GM23338 (cell line): Measurements from ENCODE around the gene CCDC167. TPM values are rescaled to one million over a fixed set of nuclear protein-coding genes. Genes with fewer than 3 reads are reported as not detected.

Experiments
- ATAC-seq: fragments of 200-7000 bp; cut with Tn5 transposase; 3 replicates; pipeline ENCODE4 v1.9.1; 2020
- DNase-seq: peaks from one replicate; pipeline ENCODE4 v3.0.0-alpha.2; 2015; ENCODE audit warnings: low spot score
- H2AFZ ChIP-seq: fragments of 200-600 bp; sonication (generic); 2 replicates; pipeline ENCODE4 v1.8.0; 2016; ENCODE audit warnings: antibody characterized with exemption, mild to moderate bottlenecking, moderate library complexity
- H3F3A ChIP-seq: fragments of 200-600 bp; sonication (generic); replicated peaks from 2 replicates; pipeline ENCODE4 v1.8.0; 2017; ENCODE audit warnings: antibody characterized with exemption, mixed run types, low read depth
- H3K27ac ChIP-seq: fragments of 200-600 bp; sonication (generic); 2 replicates; pipeline ENCODE4 v1.6.1; 2016; ENCODE audit warnings: low read depth
- H3K27me3 ChIP-seq: fragments of 200-600 bp; sonication (generic); 2 replicates; pipeline ENCODE4 v1.8.0; 2016; ENCODE audit warnings: mild to moderate bottlenecking, mixed run types, moderate library complexity; ENCODE audit not compliant: insufficient read depth
- H3K36me3 ChIP-seq: fragments of 200-600 bp; sonication (generic); 2 replicates; pipeline ENCODE4 v1.8.0; 2016; ENCODE audit warnings: mild to moderate bottlenecking; ENCODE audit not compliant: insufficient read depth
- H3K4me1 ChIP-seq: fragments of 200-600 bp; sonication (generic); 2 replicates; pipeline ENCODE4 v1.8.0; 2016; ENCODE audit warnings: mild to moderate bottlenecking, moderate library complexity; ENCODE audit not compliant: insufficient read depth
- H3K4me2 ChIP-seq: fragments of 200-600 bp; sonication (generic); 2 replicates; pipeline ENCODE4 v1.7.1; 2017; ENCODE audit warnings: mixed run types
- H3K4me3 ChIP-seq: fragments of 200-600 bp; sonication (generic); 2 replicates; pipeline ENCODE4 v1.6.1; 2016; ENCODE audit warnings: mixed run types
- H3K79me2 ChIP-seq: fragments of 200-600 bp; sonication (generic); replicated peaks from 2 replicates; pipeline ENCODE4 v1.8.0; 2017; ENCODE audit warnings: mild to moderate bottlenecking; ENCODE audit not compliant: insufficient read depth
- H3K9me2 ChIP-seq: fragments of 200-600 bp; sonication (generic); 2 replicates; pipeline ENCODE4 v1.8.0; 2017; ENCODE audit not compliant: insufficient read depth
- H4K20me1 ChIP-seq: fragments of 200-600 bp; sonication (generic); replicated peaks from 2 replicates; pipeline ENCODE4 v1.8.0; 2017; ENCODE audit warnings: mild to moderate bottlenecking; ENCODE audit not compliant: insufficient read depth
- H3K27ac Mint-ChIP-seq: 2 replicates; pipeline ENCODE4 v1.8.0; 2020; ENCODE audit warnings: inconsistent platforms, mild to moderate bottlenecking, moderate library complexity, mixed read lengths
- H3K27me3 Mint-ChIP-seq: 3 replicates; pipeline ENCODE4 v1.8.0; 2022; ENCODE audit warnings: low read depth, mild to moderate bottlenecking, moderate library complexity, mixed read lengths, inconsistent platforms; ENCODE audit not compliant: insufficient read depth, poor library complexity
- H3K36me3 Mint-ChIP-seq: 3 replicates; pipeline ENCODE4 v1.8.0; 2021; ENCODE audit warnings: low read depth, mild to moderate bottlenecking, inconsistent platforms, moderate library complexity, mixed read lengths
- H3K4me1 Mint-ChIP-seq: 3 replicates; pipeline ENCODE4 v1.8.0; 2020; ENCODE audit warnings: mild to moderate bottlenecking, inconsistent platforms, mixed read lengths
- H3K4me3 Mint-ChIP-seq: 3 replicates; pipeline ENCODE4 v1.8.0; 2021; ENCODE audit warnings: moderate library complexity, mild to moderate bottlenecking, inconsistent platforms, mixed read lengths
- H3K9me3 Mint-ChIP-seq: 3 replicates; pipeline ENCODE4 v1.8.0; 2020; ENCODE audit warnings: moderate library complexity, mild to moderate bottlenecking, inconsistent platforms, mixed read lengths
- CREB1 ChIP-seq: fragments of 250-450 bp; sonication (Bioruptor Pico); IDR thresholded peaks from 2 replicates; pipeline ENCODE4 v1.5.0; 2020; ENCODE audit warnings: low read depth, mild to moderate bottlenecking, moderate library complexity
- EZH2phosphoT487 ChIP-seq: fragments of 200-600 bp; sonication (generic); IDR thresholded peaks from one replicate; pipeline ENCODE4 v1.8.1; 2018; ENCODE audit warnings: antibody characterized with exemption; ENCODE audit not compliant: unreplicated experiment
- JUNB ChIP-seq: IDR thresholded peaks from one replicate; pipeline ENCODE4 v1.6.1; 2016; ENCODE audit warnings: antibody characterized with exemption; ENCODE audit not compliant: unreplicated experiment
- ZNF331 ChIP-seq: fragments of 250-450 bp; sonication (Bioruptor Pico); IDR thresholded peaks from 2 replicates; pipeline ENCODE4 v1.5.0; 2020; ENCODE audit warnings: low read depth, mild to moderate bottlenecking, moderate library complexity
- polyA plus RNA-seq: library from polyadenylated mRNA; unstranded; fragments of >200 nt; fragmentation: Nextera tagmentation; extraction: Ambion mirVana; gene quantifications from 2 replicates; pipeline ENCODE4 v1.2.1, GENCODE V29; 2016
- total RNA-seq: library from RNA; depleted of rRNA; stranded (reverse); fragments of >200 nt; shearing (Covaris generic); gene quantifications from 2 replicates; pipeline ENCODE4 v1.2.3, GENCODE V29; 2014
- TF ChIP-seq, protein P1 (sequence below): IDR thresholded peaks from one replicate; pipeline ENCODE4 v1.6.1; 2018; ENCODE audit warnings: antibody characterized with exemption; ENCODE audit not compliant: unreplicated experiment

Gene CCDC167
- total and polyA plus RNA-seq, 2 experiments from 2014 or later: 17.6 to 21.4 TPM

DNA sequence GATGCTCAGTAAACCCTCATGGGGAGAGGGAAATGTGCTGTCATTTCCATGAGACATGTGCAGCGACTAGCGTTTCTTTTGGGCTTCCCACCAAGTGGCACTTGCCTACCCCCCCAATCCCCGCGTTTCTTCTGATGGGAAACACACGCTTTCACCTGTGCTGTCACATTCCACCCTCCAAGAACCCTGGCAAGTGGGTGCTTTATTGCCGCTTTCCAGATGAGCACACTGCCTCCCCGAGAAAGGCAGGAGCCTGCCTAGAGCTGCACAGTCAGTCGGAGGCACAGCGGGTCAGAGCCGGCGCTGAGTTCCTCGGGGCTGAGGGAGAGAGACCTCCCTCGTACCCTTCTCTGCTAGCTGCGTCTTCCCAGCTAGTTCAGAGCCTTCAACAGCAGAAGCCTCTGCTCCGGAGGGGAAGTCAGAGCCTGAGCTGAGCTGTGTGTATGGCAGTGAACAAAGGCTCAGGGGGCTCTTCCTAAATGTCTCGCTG, 12.3 kb upstream of the CCDC167 start:
- no peak for DNase-seq
- Histone ChIP-seq H3K4me2 (peak overlapping the region; percentile 83), H3K9me2 (no peaks in the 10 kb centered on the region; the same call in 1 of the 2 replicates), H3K27me3 (peaks cover 41% of the 10 kb centered on the region), H3K79me2 (no peaks in the 10 kb centered on the region), H3F3A (peaks cover 7% of the 10 kb centered on the region; the same call in 1 of the 2 replicates), H3K4me1 (peaks cover 59% of the 10 kb centered on the region), H4K20me1 (no peaks in the 10 kb centered on the region), H3K36me3 (no peaks in the 10 kb centered on the region; the same call in 1 of the 2 replicates), H3K27ac (no peak overlapping the region), H2AFZ (peak overlapping the region; percentile 95), H3K4me3 (peak overlapping the region; percentile 54)
- Mint-ChIP-seq H3K27ac (no peak overlapping the region), H3K9me3 (no peaks in the 10 kb centered on the region), H3K27me3 (peaks cover 40% of the 10 kb centered on the region), H3K4me3 (peak overlapping the region; percentile 66), H3K36me3 (no peaks in the 10 kb centered on the region; the same call in 2 of the 3 replicates), H3K4me1 (peaks cover 68% of the 10 kb centered on the region)
- peak; percentile 19 for ATAC-seq
- TF ChIP-seq, protein P1, sequence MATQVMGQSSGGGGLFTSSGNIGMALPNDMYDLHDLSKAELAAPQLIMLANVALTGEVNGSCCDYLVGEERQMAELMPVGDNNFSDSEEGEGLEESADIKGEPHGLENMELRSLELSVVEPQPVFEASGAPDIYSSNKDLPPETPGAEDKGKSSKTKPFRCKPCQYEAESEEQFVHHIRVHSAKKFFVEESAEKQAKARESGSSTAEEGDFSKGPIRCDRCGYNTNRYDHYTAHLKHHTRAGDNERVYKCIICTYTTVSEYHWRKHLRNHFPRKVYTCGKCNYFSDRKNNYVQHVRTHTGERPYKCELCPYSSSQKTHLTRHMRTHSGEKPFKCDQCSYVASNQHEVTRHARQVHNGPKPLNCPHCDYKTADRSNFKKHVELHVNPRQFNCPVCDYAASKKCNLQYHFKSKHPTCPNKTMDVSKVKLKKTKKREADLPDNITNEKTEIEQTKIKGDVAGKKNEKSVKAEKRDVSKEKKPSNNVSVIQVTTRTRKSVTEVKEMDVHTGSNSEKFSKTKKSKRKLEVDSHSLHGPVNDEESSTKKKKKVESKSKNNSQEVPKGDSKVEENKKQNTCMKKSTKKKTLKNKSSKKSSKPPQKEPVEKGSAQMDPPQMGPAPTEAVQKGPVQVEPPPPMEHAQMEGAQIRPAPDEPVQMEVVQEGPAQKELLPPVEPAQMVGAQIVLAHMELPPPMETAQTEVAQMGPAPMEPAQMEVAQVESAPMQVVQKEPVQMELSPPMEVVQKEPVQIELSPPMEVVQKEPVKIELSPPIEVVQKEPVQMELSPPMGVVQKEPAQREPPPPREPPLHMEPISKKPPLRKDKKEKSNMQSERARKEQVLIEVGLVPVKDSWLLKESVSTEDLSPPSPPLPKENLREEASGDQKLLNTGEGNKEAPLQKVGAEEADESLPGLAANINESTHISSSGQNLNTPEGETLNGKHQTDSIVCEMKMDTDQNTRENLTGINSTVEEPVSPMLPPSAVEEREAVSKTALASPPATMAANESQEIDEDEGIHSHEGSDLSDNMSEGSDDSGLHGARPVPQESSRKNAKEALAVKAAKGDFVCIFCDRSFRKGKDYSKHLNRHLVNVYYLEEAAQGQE: no peak
- no peak for TF ChIP-seq EZH2phosphoT487
- no peak for TF ChIP-seq ZNF331
- TF ChIP-seq CREB1 (CRISPR knock-in tag): no peak

DNA sequence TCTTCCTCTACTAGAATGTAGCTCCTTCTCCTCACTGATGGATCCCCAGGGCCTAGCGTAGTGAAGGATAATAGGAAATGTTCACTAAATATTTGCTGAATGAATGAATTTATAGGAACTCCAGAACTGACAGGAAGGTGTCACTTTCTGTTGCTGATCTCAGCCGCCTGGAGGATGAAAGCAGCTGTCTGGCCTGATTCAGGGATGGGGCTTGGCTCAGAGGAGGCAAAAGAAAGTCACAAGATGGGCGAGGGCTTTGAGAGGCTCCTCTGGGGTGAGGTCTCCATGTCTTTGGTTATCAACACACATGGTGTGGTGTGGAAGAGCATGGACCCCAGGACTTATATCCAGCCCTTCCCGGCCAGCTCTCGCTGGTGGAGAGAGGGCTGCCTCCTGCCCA, 11.5 kb upstream of the CCDC167 start:
- no peak overlapping the region for H3K27ac ChIP-seq
- Mint-ChIP-seq H3K36me3 (no peaks in the 10 kb centered on the region; the same call in 2 of the 3 replicates), H3K4me1 (peaks cover 62% of the 10 kb centered on the region), H3K27me3 (peaks cover 40% of the 10 kb centered on the region), H3K9me3 (no peaks in the 10 kb centered on the region), H3K27ac (no peak overlapping the region), H3K4me3 (no peak overlapping the region; the same call in 2 of the 3 replicates)
- DNase-seq: no peak
- H3K36me3 ChIP-seq: no peaks in the 10 kb centered on the region; the same call in 1 of the 2 replicates
- no peak overlapping the region; the same call in 1 of the 2 replicates for H3K4me2 ChIP-seq
- peaks cover 41% of the 10 kb centered on the region for H3K27me3 ChIP-seq
- peaks cover 52% of the 10 kb centered on the region for H3K4me1 ChIP-seq
- ATAC-seq: no peak
- H4K20me1 ChIP-seq: no peaks in the 10 kb centered on the region
- no peaks in the 10 kb centered on the region for H3K79me2 ChIP-seq
- TF ChIP-seq JUNB: no peak
- no peak for TF ChIP-seq CREB1 (CRISPR knock-in tag)
- TF ChIP-seq EZH2phosphoT487: no peak
- peak overlapping the region; percentile 54; the same call in 1 of the 2 replicates for H3K4me3 ChIP-seq
- no peaks in the 10 kb centered on the region; the same call in 1 of the 2 replicates for H3K9me2 ChIP-seq
- H3F3A ChIP-seq: peaks cover 7% of the 10 kb centered on the region; the same call in 1 of the 2 replicates
- H2AFZ ChIP-seq: no peak overlapping the region
